ENCODE results near the gene CAPZB. TPM values are rescaled to one million over a fixed set of nuclear protein-coding genes. Genes with fewer than 3 reads are reported as not detected.

CAPZB gene
- total RNA-seq, 1 experiment from 2014 or later = 348 TPM

DNA sequence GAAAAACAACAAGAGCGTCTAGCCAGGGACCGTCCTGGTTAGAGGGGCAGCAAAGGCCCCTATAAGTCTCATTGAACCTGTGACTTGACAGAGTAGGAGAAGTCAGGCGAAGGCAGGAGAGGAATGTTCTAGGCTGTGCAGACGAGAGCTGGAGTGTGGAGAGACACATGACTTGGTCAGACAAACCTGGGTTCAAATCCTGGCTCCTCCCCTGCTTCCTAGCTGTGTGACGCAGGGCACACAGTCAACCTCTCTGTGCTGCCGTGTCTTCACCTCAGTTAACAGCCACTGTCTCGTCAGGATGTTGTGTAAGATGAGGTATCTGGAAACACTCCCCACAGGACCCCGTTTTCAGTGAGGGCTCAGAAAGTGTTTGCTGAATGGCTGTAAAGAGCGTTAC is 157.6 kb downstream of the CAPZB start:
- Histone ChIP-seq H2BK120ac (ENCODE audit: low read depth, low read length, poor library complexity, severe bottlenecking) (no peak overlapping the region), H4K91ac (ENCODE audit: insufficient read length, low read depth, low read length) (no peak overlapping the region), H2BK20ac (ENCODE audit: low read depth, low read length, poor library complexity, severe bottlenecking) (no peak overlapping the region), H3K14ac (ENCODE audit: insufficient read depth, low read length) (no peak overlapping the region), H3K4ac (ENCODE audit: low read depth, low read length) (no peak overlapping the region), H3K9ac (ENCODE audit: extremely low read depth, insufficient read length, low read length) (no peak overlapping the region), H3K9me3 (ENCODE audit: control insufficient read depth, low read depth, low read length) (no peaks in the 10 kb centered on the region), H2BK5ac (ENCODE audit: insufficient read length, low read length) (no peak overlapping the region), H3K79me2 (ENCODE audit: insufficient read depth, low read length) (no peaks in the 10 kb centered on the region), H4K8ac (replicated peaks; ENCODE audit: insufficient read length, low read depth, low read length) (no peak overlapping the region), H3K27me3 (ENCODE audit: insufficient read depth, low read length) (no peaks in the 10 kb centered on the region), H3K27ac (ENCODE audit: insufficient read length, low read depth, low read length) (no peak overlapping the region), H3K4me2 (ENCODE audit: insufficient read depth, insufficient read length, low read length) (no peak overlapping the region), H4K20me1 (ENCODE audit: control insufficient read depth, insufficient read depth, insufficient read length) (no peaks in the 10 kb centered on the region), H3K4me1 (ENCODE audit: insufficient read depth, low read length) (no peaks in the 10 kb centered on the region), H2BK12ac (ENCODE audit: insufficient read length, low read depth, low read length) (no peak overlapping the region), H3K23ac (ENCODE audit: insufficient read length, low read depth, low read length) (no peak overlapping the region), H2AK5ac (ENCODE audit: insufficient read length, low read length) (no peak overlapping the region), H2AFZ (ENCODE audit: low read length) (no peak overlapping the region), H3K18ac (ENCODE audit: insufficient read length, low read depth, low read length) (no peak overlapping the region), H3K79me1 (ENCODE audit: insufficient read depth, low read depth, low read length, poor library complexity, severe bottlenecking) (no peaks in the 10 kb centered on the region), H3K23me2 (ENCODE audit: insufficient read length, low read depth, low read length, poor library complexity, severe bottlenecking) (no peaks in the 10 kb centered on the region), H3T11ph (ENCODE audit: low read length) (no peak overlapping the region), H2BK15ac (ENCODE audit: low read depth, low read length) (no peak overlapping the region), H3K56ac (ENCODE audit: insufficient read length, low read depth, low read length) (no peak overlapping the region), H4K5ac (ENCODE audit: insufficient read length, low read depth, low read length) (no peak overlapping the region)
- TF ChIP-seq, protein P1, sequence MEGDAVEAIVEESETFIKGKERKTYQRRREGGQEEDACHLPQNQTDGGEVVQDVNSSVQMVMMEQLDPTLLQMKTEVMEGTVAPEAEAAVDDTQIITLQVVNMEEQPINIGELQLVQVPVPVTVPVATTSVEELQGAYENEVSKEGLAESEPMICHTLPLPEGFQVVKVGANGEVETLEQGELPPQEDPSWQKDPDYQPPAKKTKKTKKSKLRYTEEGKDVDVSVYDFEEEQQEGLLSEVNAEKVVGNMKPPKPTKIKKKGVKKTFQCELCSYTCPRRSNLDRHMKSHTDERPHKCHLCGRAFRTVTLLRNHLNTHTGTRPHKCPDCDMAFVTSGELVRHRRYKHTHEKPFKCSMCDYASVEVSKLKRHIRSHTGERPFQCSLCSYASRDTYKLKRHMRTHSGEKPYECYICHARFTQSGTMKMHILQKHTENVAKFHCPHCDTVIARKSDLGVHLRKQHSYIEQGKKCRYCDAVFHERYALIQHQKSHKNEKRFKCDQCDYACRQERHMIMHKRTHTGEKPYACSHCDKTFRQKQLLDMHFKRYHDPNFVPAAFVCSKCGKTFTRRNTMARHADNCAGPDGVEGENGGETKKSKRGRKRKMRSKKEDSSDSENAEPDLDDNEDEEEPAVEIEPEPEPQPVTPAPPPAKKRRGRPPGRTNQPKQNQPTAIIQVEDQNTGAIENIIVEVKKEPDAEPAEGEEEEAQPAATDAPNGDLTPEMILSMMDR (conservative IDR thresholded peaks at IDR 0.05) = no peak
- H3K4me1 Mint-ChIP-seq = no peaks in the 10 kb centered on the region
- no peak overlapping the region; a peak in 1 of 5 replicates for H3K4me3 Mint-ChIP-seq
- no peaks in the 10 kb centered on the region for H3K9me3 Mint-ChIP-seq
- DNase-seq = peak; percentile 12
- H3K36me3 Mint-ChIP-seq (ENCODE audit: insufficient read depth in 1 of 3, low read depth in 3 of 3) = peaks cover 10 to 22% (median 16%) of the 10 kb centered on the region in 3 experiments; a peak in 6 of 7 replicates
- no CpG with 5 or more reads among the region's 9 CpGs for WGBS (ENCODE audit: extremely low coverage, insufficient read length, low lambda C conversion rate)
- H3K27me3 Mint-ChIP-seq (ENCODE audit: low read depth) = no peaks in the 10 kb centered on the region; the same call in 1 of the 2 replicates
- H3K27ac Mint-ChIP-seq = peak overlapping the region in 2 of 3 experiments; percentile 38 to 60; a peak in 1 of 7 replicates

Measured in H9 (cell line).